GM18519 (cell line): Measurements from ENCODE around the gene CCIN.
"Not testable (repeated sequence)": the region's sequence is repeated elsewhere in the genome, so short reads cannot be mapped to it uniquely, and the experiment has no call there.

Experiments used
- ATAC-seq: cut with Tn5 transposase; IDR thresholded peaks from one replicate; pipeline ENCODE4 v1.9.1; 2021; ENCODE audit warnings: mild to moderate bottlenecking, moderate library complexity; ENCODE audit not compliant: unreplicated experiment, low FRiP score

The CCIN gene

DNA sequence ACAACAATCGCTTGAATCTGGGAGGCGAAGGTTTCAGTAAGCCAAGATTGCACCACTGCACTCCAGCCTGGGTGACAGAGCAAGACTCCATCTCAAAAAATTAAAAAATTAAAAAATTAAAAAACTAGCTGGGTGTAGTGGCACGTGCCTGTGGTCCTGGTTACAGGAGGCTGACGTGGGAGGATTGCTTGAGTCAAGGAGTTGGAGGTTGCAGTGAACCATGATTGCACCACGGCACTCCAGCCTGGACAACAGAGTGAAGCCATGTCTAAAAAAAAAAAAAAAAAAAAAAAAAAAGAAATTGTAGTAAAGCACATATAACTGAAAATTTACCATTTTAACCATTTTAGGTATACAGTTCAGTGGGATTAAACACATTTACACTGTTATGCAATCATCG, 13.1 kb upstream of the CCIN start:
- no peak for ATAC-seq

DNA sequence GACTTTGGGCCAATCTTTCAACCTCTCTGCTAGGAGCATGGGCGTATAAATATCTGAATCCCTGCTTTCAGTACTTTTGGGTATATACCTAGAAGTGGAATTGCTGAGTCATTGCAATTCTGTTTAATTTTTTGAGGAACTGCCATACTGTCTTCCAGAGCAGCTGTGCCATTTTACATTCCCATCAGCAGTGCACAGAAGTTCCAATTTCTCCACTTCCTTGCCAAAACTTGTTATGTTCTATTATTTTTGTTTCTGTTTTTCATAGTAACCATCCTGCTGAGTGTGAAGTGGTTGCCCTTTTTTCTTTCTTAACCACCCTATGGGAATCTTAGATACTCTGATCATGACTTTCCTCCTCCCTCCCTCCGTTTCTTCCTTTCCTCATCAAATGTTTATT, 11.1 kb upstream of the CCIN start:
- no peak for ATAC-seq

- ATAC-seq, result no peak
Observed at GRCh38 chr9:36158917-36159316, 10.3 kb upstream of the CCIN start.

DNA sequence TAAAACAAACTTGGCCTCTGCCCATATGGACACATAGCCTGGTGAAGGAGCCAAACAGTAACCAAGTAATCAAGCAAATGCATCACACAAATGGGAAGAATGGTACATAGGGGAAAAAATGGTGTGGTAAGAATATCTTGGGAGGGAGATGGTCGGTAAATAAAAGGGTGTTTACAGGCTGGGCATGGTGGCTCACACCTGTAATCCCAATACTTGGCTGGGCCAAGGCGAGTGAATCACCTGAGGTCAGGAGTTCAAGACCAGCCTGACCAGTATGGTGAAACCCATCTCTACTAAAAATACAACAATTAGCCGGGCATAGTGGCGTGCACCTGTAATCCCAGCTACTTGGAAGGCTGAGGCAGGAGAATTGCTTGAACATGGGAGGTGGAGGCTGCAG, 9.7 kb upstream of the CCIN start:
- ATAC-seq, result not testable (repeated sequence)

- ATAC-seq, result not testable (repeated sequence)
Observed at GRCh38 chr9:36160126-36160525, 9.1 kb upstream of the CCIN start.

GRCh38 chr9:36161187-36161586, 8.0 kb upstream of the CCIN start:
- no peak for ATAC-seq

GRCh38 chr9:36162211-36162738, 6.9 kb upstream of the CCIN start:
- ATAC-seq, result no peak

DNA sequence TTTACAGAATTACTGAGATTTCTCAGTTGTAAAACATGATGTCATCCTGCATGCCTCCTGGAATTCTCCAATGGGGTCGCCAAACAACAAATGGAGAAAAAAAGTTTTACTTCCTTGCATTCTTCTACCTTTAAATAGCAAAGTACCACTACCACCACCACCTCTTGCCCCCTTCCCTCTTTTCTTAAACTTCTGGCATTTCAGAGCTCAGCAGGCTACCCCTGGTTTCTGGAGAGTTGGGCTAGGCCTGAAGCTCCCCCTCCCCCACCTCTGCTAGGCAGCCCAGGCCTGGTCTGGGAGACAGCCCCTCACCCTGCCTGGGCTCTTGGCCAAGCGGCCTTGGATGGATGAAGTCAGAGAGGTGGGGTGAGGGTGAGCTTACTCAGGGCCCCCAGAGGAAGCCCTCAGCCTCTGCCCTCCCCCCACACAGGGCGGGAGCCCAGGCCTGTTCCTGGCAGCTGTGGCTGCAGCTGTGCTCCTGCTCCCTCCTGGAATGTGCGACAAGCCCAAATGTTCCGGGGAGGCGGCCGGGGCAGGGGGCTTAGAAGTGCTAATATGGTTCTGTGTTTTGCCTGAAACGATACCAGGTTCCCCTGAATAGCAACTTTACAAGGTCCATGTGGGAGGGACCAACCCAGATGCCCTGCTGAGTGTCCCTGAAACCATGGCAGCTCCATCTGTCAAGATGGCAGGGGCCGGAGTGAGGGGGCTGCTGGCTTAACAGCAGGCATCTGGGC, 6.0 kb upstream of the CCIN start:
- no peak for ATAC-seq

DNA sequence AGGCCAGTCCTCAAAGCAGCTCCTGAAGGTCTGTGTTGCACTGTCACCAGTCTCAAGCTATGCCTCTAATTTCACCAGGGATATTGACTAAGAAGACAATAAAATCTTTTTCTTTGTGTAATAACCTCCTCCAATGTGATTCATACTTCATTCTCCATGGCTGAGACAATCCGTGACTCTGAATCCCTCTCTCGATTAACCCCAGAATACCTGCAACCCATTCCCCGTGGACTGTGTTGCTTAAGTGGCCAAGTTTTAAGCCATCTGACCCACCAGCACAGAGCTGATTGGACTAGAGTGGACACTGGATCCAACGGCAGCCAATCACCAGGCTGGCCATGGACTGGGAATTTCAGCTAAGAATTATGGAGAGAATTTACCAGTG, 5.4 kb upstream of the CCIN start:
- no peak for ATAC-seq

DNA sequence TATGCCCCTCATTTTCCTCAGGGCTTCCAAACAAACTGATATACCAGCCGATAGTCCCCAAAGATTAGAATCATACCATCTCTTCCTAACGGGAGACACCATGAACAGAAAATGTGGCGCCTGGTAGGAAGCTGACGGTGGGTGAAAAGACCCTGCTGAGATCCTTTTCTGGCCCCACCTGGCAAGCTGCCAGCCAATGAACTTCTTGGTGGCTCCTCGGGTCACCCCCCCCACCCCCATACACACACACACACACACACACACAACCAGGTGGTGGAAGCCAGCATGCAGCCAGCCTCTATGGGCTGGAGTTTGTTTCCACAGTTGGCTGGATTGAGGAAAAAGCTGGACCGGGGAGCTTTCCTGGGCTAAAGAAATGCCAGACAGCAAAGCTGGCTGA, 4.8 kb upstream of the CCIN start:
- ATAC-seq, result no peak

DNA sequence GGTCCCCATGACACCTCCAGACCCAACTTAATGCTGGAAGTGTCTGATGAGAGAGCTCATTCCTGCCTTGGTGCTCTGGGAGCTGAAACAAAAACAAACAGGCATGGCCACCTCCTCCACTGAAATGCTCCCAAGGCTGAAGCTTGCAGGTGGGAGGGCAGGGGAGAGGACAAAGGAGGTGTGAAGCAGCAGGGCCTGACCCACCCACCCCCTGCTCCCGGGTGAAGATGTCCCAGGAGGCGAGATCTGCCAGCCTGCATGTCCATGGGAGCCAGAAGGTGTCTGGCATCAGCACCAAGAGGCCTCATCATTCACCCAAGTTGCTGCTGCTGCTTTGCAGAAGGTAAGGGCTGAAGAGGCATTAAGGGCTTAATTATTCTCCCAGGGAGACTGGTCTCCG, 4.2 kb upstream of the CCIN start:
- ATAC-seq, result no peak

GRCh38 chr9:36165826-36166167, 3.4 kb upstream of the CCIN start:
- no peak for ATAC-seq

DNA sequence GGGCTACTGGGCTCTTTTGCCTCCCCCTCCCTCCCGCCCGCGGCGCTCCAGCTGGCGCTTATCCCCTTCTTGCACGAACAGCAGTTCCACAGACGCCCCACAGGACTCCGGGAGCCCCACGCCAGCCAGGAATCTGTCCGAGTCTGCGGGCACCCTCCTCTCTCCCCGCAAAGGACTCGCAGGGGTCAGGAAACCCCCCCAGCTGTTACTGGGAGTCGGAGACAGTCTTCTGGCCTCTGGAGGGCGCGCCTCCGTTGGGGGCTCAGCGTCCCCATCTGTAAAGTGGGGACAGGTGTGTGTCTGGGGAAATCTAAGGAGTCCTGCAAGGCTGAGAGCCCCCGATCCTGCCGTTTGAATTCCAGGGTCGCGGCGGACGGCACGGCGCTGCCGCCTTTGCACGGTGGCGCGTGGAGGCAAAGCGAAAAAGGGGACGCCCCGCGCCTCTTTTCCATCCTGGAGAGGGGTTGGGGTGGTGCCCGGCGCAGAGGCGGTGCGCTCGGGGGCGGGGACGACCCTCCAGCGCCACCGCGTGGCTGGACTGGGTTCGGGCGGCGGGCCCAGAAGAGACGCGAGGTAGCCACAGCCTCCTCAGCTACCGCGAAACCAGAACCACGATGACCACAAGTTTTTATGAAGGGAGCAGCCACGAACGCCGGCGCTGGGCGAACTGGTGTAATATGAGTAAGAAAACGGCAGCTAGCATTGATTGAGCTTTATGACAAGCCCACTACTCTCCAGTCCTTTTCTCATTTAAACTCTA, 2.8 kb upstream of the CCIN start:
- no peak for ATAC-seq

DNA sequence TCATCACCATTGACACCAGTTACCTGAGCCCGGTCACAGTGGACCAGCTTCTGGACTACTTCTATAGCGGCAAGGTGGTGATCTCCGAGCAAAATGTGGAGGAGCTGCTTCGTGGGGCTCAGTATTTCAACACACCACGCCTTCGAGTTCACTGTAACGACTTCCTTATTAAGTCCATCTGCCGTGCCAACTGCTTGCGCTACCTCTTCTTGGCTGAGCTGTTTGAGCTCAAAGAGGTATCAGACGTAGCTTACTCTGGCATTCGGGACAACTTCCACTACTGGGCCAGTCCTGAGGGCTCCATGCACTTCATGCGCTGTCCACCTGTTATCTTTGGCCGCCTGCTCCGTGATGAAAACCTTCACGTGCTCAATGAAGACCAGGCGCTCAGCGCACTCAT, 520 bp downstream of the CCIN start:
- no peak for ATAC-seq

GRCh38 chr9:36170531-36170930, 1.3 kb downstream of the CCIN start:
- ATAC-seq, result no peak

- ATAC-seq, result no peak
Observed at GRCh38 chr9:36173861-36174260, 4.7 kb downstream of the CCIN start.

- no peak for ATAC-seq
Observed at GRCh38 chr9:36174271-36174670, 5.1 kb downstream of the CCIN start.

- ATAC-seq, result no peak
Observed at GRCh38 chr9:36174731-36175130, 5.5 kb downstream of the CCIN start.

DNA sequence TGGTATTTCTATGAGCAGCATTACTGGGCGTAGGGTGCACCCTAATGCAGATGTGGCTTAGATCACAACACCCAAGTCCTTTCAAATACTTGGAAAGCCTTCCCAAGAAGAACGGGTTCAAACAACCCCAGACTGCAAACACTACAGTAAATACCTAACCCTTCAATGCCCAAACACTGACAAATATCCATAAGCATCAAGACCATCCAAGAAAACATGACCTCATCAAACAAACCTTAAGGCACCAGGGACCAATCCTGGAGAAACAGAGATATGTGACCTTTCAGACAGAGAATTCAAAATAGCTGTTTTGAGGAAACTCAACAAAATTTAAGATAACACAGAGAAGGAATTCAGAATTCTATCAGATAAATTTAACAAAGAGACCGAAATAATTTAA, 6.0 kb downstream of the CCIN start:
- not testable (repeated sequence) for ATAC-seq

DNA sequence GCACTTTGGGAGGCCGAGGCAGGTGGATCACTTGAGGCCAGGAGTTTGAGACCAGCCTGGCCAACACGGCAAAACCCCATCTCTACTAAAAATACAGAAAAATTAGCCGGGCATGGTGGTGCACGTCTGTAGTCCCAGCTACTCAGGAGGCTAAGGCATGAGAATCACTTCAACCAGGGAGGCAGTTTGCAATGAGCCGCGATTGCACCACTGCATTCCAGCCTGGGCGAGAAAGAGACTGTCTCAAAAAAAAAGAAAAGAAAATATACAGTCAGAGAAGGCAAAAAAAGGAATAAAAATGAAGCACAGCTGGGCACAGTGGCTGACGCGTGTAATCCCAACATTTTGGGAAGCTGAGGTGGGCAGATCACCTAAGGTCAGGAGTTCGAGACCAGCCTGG, 7.3 kb downstream of the CCIN start:
- not testable (repeated sequence) for ATAC-seq

DNA sequence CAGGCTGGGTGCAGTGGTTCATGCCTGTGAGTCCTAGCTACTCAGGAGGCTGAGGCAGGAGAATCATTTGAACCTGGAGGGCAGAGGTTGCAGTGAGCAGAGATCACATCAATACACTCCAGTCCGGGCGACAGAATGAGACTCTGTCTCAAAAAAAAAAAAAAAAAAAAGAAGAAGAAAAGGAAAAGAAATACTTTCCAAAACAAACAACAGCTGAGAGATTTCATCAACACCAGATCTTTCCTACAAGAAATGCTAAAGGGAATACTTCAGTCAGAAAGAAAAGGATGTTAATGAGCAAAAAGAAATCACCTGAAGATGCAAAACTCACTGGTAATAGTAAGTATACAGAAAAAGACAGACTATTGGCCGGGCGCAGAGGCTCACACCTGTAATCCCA, 8.4 kb downstream of the CCIN start:
- ATAC-seq, result no peak

DNA sequence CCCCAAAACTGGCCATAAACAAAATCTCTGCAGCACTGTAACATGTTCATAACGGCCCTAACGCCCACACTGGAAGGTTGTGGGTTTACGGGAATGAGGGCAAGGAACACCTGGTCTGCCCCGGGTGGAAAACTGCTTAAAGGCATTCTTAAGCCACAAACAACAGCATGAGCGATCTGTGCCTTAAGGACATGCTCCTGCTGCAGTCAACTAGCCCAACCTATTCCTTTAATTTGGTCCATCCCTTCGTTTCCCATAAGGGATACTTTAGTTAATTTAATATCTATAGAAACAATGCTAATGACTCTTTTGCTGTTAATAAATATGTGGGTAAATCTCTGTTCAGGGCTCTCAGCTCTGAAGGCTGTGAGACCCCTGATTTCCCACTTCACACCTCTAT, 11.1 kb downstream of the CCIN start:
- ATAC-seq, result not testable (repeated sequence)
